HepG2 (cell line): Measurements from ENCODE around the gene TOMM40L. TPM values are rescaled to one million over a fixed set of nuclear protein-coding genes. Genes with fewer than 3 reads are reported as not detected.

ENCODE experiments used
- ATAC-seq: fragments of 200-7000 bp; cut with Tn5 transposase; 3 replicates; pipeline ENCODE4 v1.9.1; 2020; ENCODE audit warnings: mild to moderate bottlenecking, moderate library complexity
- BruUV-seq: library from RNA; stranded (reverse); fragments of 400-500 nt; replicated peaks from 2 replicates; lab custom pipeline; 2021; lab: Mats Ljungman, UMichigan
- CTCF ChIA-PET: fragments of 300-600 bp; formaldehyde crosslinking; extraction: SDS; loops from one replicate; lab custom pipeline; 2021; ENCODE audit warnings: low total read pairs, inconsistent platforms, low intra/inter-chr PET ratio; lab: Yijun Ruan, JAX
- POLR2A ChIA-PET: fragments of 350-600 bp; sonication (Branson Sonifier 250); formaldehyde crosslinking; loops from one replicate; lab custom pipeline; 2020; ENCODE audit warnings: antibody characterized with exemption, inconsistent platforms; lab: Yijun Ruan, JAX
- DNase-seq: peaks from one replicate; pipeline ENCODE4 v3.0.0-alpha.2; 2015; ENCODE audit warnings: low spot score
- FAIRE-seq: peaks from 3 replicates; lab custom pipeline; 2011; peaks lifted over from hg19 to GRCh38; lab: Jason Lieb, UNC
- H2AFZ ChIP-seq: one replicate; pipeline ENCODE4 v1.6.1; 2011; ENCODE audit warnings: low read length, inconsistent platforms
- H3K27ac ChIP-seq: fragments of 300-600 bp; 3 replicates; pipeline ENCODE4 v1.8.0; 2011; ENCODE audit warnings: mixed run types, mild to moderate bottlenecking, mixed read lengths, low read length, inconsistent platforms; ENCODE audit not compliant: insufficient read depth; ENCODE audit errors: extremely low read length
- H3K27me3 ChIP-seq, 2 experiments: fragments of 200-600 bp in 1 of 2; 2 replicates in 1 of 2; 3 replicates in 1 of 2; pipeline versions ENCODE4 v1.6.0 to v1.8.0; 2011; ENCODE audit warnings: low read length in 2 of 2, mild to moderate bottlenecking in 2 of 2, moderate library complexity in 2 of 2, inconsistent platforms in 1 of 2; ENCODE audit not compliant: insufficient read depth in 2 of 2, control insufficient read depth in 1 of 2
- H3K36me3 ChIP-seq, 2 experiments: fragments of 200-600 bp in 1 of 2; replicated peaks in 1 of 2; 2 replicates in 1 of 2; 3 replicates in 1 of 2; pipeline versions ENCODE4 v1.5.1 to v1.8.0; 2011; ENCODE audit warnings: low read length in 2 of 2, inconsistent platforms in 1 of 2; ENCODE audit not compliant: insufficient read depth in 2 of 2, control insufficient read depth in 1 of 2
- H3K4me1 ChIP-seq: 2 replicates; pipeline ENCODE4 v1.5.1; 2012; ENCODE audit warnings: low read length, inconsistent platforms; ENCODE audit not compliant: insufficient read depth
- H3K4me2 ChIP-seq: 2 replicates; pipeline ENCODE4 v1.6.0; 2011; ENCODE audit warnings: low read depth, low read length, inconsistent platforms
- H3K4me3 ChIP-seq, 3 experiments: fragments of 200-600 bp in 1 of 3; sonication (generic), shearing (Covaris generic) in 1 of 3; replicated peaks in 1 of 3; 2 replicates each; pipeline ENCODE4 v1.5.1; 2011 to 2016; ENCODE audit warnings: low read length in 3 of 3, inconsistent platforms in 2 of 3, low read depth in 2 of 3, mild to moderate bottlenecking in 2 of 3, control low read depth in 1 of 3, mixed read lengths in 1 of 3; ENCODE audit not compliant: insufficient read depth in 1 of 3
- H3K79me2 ChIP-seq: one replicate; pipeline ENCODE4 v1.6.1; 2011; ENCODE audit warnings: low read length, inconsistent platforms; ENCODE audit not compliant: insufficient read depth
- H3K9ac ChIP-seq: 2 replicates; pipeline ENCODE4 v1.6.0; 2011; ENCODE audit warnings: mild to moderate bottlenecking, low read depth, low read length, inconsistent platforms; ENCODE audit not compliant: insufficient read depth
- H3K9me3 ChIP-seq: 2 replicates; pipeline ENCODE4 v1.5.1; 2012; ENCODE audit warnings: mild to moderate bottlenecking, low read length
- H4K20me1 ChIP-seq: 2 replicates; pipeline ENCODE4 v1.6.0; 2011; ENCODE audit warnings: inconsistent platforms, mild to moderate bottlenecking, low read length, moderate library complexity; ENCODE audit not compliant: insufficient read depth
- CAMTA2 ChIP-seq: sonication (generic); formaldehyde crosslinking; IDR thresholded peaks from 2 replicates; pipeline ENCODE4 v1.4.0; 2020; ENCODE audit warnings: mild to moderate bottlenecking, missing genetic modification reagents, borderline replicate concordance
- CENPT ChIP-seq: sonication (generic); formaldehyde crosslinking; IDR thresholded peaks from 2 replicates; pipeline ENCODE4 v1.8.0; 2022; ENCODE audit warnings: low read depth, mild to moderate bottlenecking, moderate library complexity, missing genetic modification reagents
- KLF11 ChIP-seq: IDR thresholded peaks from 2 replicates; pipeline ENCODE4 v1.6.1; 2016; ENCODE audit warnings: missing compliant biosample characterization
- LCORL ChIP-seq, 2 experiments: fragments of 450-650 bp in 1 of 2; sonication (generic) in 1 of 2; formaldehyde crosslinking in 1 of 2; IDR thresholded peaks; 2 replicates each; pipeline versions ENCODE4 v1.5.0 to v1.6.1; 2017 to 2020; ENCODE audit warnings: antibody characterized with exemption in 1 of 2, missing genetic modification reagents in 1 of 2
- MAF1 ChIP-seq: sonication (generic); formaldehyde crosslinking; IDR thresholded peaks from 2 replicates; pipeline ENCODE4 v1.5.0; 2020; ENCODE audit warnings: missing genetic modification reagents, borderline replicate concordance
- PHF20 ChIP-seq: sonication (generic); formaldehyde crosslinking; IDR thresholded peaks from 2 replicates; pipeline ENCODE4 v1.5.0; 2020; ENCODE audit warnings: mild to moderate bottlenecking, missing genetic modification reagents
- SAFB2 ChIP-seq: sonication (generic); formaldehyde crosslinking; IDR thresholded peaks from 2 replicates; pipeline ENCODE4 v1.5.1; 2020; ENCODE audit warnings: missing genetic modification reagents, low read depth, mild to moderate bottlenecking, borderline replicate concordance
- TRIM24 ChIP-seq: sonication (generic); formaldehyde crosslinking; IDR thresholded peaks from 2 replicates; pipeline ENCODE4 v1.8.0; 2022; ENCODE audit warnings: mild to moderate bottlenecking, missing genetic modification reagents
- ZC3H13 ChIP-seq: sonication (generic); formaldehyde crosslinking; IDR thresholded peaks from 2 replicates; pipeline ENCODE4 v1.8.1; 2023; ENCODE audit warnings: mild to moderate bottlenecking, missing genetic modification reagents, moderate library complexity
- ZNF12 ChIP-seq: sonication (generic); formaldehyde crosslinking; IDR thresholded peaks from 2 replicates; pipeline ENCODE4 v1.5.0; 2020; ENCODE audit warnings: missing genetic modification reagents
- ZNF264 ChIP-seq: sonication (generic); formaldehyde crosslinking; IDR thresholded peaks from 2 replicates; pipeline ENCODE4 v1.4.0; 2020; ENCODE audit warnings: missing genetic modification reagents
- ZNF274 ChIP-seq: sonication (generic); formaldehyde crosslinking; IDR thresholded peaks from 2 replicates; pipeline ENCODE4 v1.5.1; 2020; ENCODE audit warnings: mild to moderate bottlenecking, missing genetic modification reagents
- ZNF558 ChIP-seq: sonication (generic); formaldehyde crosslinking; IDR thresholded peaks from 2 replicates; pipeline ENCODE4 v1.9.0; 2022; ENCODE audit warnings: mild to moderate bottlenecking, missing genetic modification reagents, borderline replicate concordance
- ZNF614 ChIP-seq: IDR thresholded peaks from 2 replicates; pipeline ENCODE4 v1.6.1; 2018; ENCODE audit warnings: missing biosample characterization, missing genetic modification reagents, inconsistent platforms, borderline replicate concordance
- ZNF652 ChIP-seq: IDR thresholded peaks from 2 replicates; pipeline ENCODE4 v1.6.1; 2016; ENCODE audit warnings: low read depth, borderline replicate concordance
- whole genome bisulfite sequencing: methylation state at CpG from one replicate; pipeline ENCODE4 v1.1.6; 2017; ENCODE audit warnings: low lambda C conversion rate; 5-methylcytosine and 5-hydroxymethylcytosine counted together
- in situ Hi-C: cut with HindIII; loops from 2 replicates; pipeline ENCODE4 v1.10.0; 2017; ENCODE audit warnings: low pct_unique_long_range_greater_than_20kb; ENCODE audit not compliant: extremely low pct_ligation_motif_present
- intact Hi-C: fragments of 100-400 bp; cut with micrococcal nuclease; formaldehyde crosslinking; loops from one replicate; pipeline ENCODE4 v1.10.0; 2022; ENCODE audit not compliant: unreplicated experiment
- polyA plus RNA-seq, 8 experiments: library from polyadenylated mRNA; depleted of rRNA in 3 of 8; stranded (reverse) in 7 of 8; unstranded in 1 of 8; fragments of >200 nt; fragmentation: Illumina TruSeq in 4 of 8; extraction: Trizol in 4 of 8; gene quantifications; 2 replicates each; pipeline versions ENCODE4 v1.2.1 to v1.2.3, GENCODE V29; 2011 to 2016; ENCODE audit warnings: low read depth in 4 of 8, missing spikeins in 1 of 8, mixed read lengths in 1 of 8; ENCODE audit not compliant: insufficient read depth in 1 of 8
- total RNA-seq, 5 experiments: library from RNA; depleted of rRNA; stranded (reverse); fragments of >200 nt; fragmentation: Illumina TruSeq; extraction: Trizol; gene quantifications; 2 replicates each; pipeline ENCODE4 v1.2.3, GENCODE V29; 2016; ENCODE audit warnings: low read depth in 1 of 5
- TF ChIP-seq, protein P1 (sequence below): sonication (generic); formaldehyde crosslinking; conservative IDR thresholded peaks from 2 replicates; pipeline ENCODE4 v1.4.0; 2020; ENCODE audit warnings: missing genetic modification reagents
- TF ChIP-seq, protein P2 (sequence below): sonication (generic); formaldehyde crosslinking; IDR thresholded peaks from 2 replicates; pipeline ENCODE4 v1.4.0; 2020; ENCODE audit warnings: mild to moderate bottlenecking, missing genetic modification reagents
- TF ChIP-seq, protein P3 (sequence below): sonication (generic); formaldehyde crosslinking; IDR thresholded peaks from 2 replicates; pipeline ENCODE4 v1.5.1; 2020; ENCODE audit warnings: mild to moderate bottlenecking, missing genetic modification reagents, borderline replicate concordance

Gene TOMM40L
- total and polyA plus RNA-seq, 2 of the 13 experiments (the other 11 are each of a cell fraction or from before 2014, with no cell fraction given) = 14.1 to 26.2 TPM

DNA sequence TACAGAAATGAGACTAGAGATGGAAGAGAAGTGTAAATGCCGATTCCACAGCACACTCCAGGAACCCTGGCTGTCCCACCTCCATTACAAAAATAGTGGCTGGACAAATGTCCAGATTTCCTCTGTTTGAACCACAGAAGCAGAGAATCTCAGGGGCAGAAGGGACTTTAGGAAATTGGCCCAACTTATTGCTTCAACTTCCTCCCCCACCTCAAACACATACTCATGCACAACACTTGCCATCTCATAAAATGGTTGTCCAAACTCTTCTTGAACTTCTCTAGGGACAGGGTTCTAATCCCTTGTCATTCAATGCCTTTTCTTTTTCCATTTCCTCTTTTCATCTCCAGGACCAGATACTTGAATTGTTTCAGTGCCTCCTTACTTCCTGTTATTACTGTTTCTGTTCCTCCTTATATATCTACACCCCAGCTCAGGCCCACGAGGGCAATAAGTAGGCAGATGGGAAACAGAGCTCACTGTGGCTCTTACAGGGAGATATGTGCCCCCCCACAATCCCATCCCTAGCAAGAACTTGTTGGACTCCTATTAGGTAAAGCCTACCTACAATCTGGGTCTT, 40.0 kb upstream of the TOMM40L start:
- ATAC-seq (no peak), DNase-seq (no peak), FAIRE-seq (no peak)
- no peak overlapping the region for H3K9ac ChIP-seq
- H3K79me2 ChIP-seq = no peaks in the 10 kb centered on the region
- H3K4me2 ChIP-seq = no peak overlapping the region
- intact Hi-C loops = no loop called here
- CTCF ChIA-PET = no interaction called here
- no peak overlapping the region for H2AFZ ChIP-seq
- no peaks in the 10 kb centered on the region for H3K27me3 ChIP-seq
- BruUV-seq = no TSS peak
- no peaks in the 10 kb centered on the region for H3K36me3 ChIP-seq
- WGBS = 2% methylated on average over 2 of the region's 2 CpGs
- H3K4me1 ChIP-seq = peaks cover 9% of the 10 kb centered on the region
- POLR2A ChIA-PET = interaction anchor here (1.0 kb wide), 1 partner anchor 9 kb away, joined by 4 read pairs; no protein-coding TSS in a partner anchor
- in situ Hi-C loops = no loop called here
- no peaks in the 10 kb centered on the region for H3K9me3 ChIP-seq
- H4K20me1 ChIP-seq = no peaks in the 10 kb centered on the region
- H3K27ac ChIP-seq = no peak overlapping the region
- no peak overlapping the region for H3K4me3 ChIP-seq
- TF ChIP-seq SAFB2 (CRISPR knock-in tag) (no peak), CENPT (CRISPR knock-in tag) (no peak), CAMTA2 (no peak), ZNF614 (CRISPR knock-in tag) (no peak), ZNF12 (no peak), ZNF652 (CRISPR knock-in tag) (no peak), ZNF264 (CRISPR knock-in tag) (no peak), ZNF274 (CRISPR knock-in tag) (no peak), ZNF558 (no peak), TRIM24 (CRISPR knock-in tag) (no peak), PHF20 (no peak), MAF1 (CRISPR knock-in tag) (no peak), LCORL (IDR thresholded peaks at IDR 0.05) (no peak), LCORL (CRISPR knock-in tag; IDR thresholded peaks at IDR 0.05) (no peak), KLF11 (CRISPR knock-in tag) (no peak), ZC3H13 (CRISPR knock-in tag) (no peak)
- TF ChIP-seq, protein P1, sequence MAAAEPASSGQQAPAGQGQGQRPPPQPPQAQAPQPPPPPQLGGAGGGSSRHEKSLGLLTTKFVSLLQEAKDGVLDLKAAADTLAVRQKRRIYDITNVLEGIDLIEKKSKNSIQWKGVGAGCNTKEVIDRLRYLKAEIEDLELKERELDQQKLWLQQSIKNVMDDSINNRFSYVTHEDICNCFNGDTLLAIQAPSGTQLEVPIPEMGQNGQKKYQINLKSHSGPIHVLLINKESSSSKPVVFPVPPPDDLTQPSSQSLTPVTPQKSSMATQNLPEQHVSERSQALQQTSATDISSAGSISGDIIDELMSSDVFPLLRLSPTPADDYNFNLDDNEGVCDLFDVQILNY (CRISPR knock-in tag) = no peak
- TF ChIP-seq, protein P2, sequence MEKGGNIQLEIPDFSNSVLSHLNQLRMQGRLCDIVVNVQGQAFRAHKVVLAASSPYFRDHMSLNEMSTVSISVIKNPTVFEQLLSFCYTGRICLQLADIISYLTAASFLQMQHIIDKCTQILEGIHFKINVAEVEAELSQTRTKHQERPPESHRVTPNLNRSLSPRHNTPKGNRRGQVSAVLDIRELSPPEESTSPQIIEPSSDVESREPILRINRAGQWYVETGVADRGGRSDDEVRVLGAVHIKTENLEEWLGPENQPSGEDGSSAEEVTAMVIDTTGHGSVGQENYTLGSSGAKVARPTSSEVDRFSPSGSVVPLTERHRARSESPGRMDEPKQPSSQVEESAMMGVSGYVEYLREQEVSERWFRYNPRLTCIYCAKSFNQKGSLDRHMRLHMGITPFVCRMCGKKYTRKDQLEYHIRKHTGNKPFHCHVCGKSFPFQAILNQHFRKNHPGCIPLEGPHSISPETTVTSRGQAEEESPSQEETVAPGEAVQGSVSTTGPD = no peak
- TF ChIP-seq, protein P3, sequence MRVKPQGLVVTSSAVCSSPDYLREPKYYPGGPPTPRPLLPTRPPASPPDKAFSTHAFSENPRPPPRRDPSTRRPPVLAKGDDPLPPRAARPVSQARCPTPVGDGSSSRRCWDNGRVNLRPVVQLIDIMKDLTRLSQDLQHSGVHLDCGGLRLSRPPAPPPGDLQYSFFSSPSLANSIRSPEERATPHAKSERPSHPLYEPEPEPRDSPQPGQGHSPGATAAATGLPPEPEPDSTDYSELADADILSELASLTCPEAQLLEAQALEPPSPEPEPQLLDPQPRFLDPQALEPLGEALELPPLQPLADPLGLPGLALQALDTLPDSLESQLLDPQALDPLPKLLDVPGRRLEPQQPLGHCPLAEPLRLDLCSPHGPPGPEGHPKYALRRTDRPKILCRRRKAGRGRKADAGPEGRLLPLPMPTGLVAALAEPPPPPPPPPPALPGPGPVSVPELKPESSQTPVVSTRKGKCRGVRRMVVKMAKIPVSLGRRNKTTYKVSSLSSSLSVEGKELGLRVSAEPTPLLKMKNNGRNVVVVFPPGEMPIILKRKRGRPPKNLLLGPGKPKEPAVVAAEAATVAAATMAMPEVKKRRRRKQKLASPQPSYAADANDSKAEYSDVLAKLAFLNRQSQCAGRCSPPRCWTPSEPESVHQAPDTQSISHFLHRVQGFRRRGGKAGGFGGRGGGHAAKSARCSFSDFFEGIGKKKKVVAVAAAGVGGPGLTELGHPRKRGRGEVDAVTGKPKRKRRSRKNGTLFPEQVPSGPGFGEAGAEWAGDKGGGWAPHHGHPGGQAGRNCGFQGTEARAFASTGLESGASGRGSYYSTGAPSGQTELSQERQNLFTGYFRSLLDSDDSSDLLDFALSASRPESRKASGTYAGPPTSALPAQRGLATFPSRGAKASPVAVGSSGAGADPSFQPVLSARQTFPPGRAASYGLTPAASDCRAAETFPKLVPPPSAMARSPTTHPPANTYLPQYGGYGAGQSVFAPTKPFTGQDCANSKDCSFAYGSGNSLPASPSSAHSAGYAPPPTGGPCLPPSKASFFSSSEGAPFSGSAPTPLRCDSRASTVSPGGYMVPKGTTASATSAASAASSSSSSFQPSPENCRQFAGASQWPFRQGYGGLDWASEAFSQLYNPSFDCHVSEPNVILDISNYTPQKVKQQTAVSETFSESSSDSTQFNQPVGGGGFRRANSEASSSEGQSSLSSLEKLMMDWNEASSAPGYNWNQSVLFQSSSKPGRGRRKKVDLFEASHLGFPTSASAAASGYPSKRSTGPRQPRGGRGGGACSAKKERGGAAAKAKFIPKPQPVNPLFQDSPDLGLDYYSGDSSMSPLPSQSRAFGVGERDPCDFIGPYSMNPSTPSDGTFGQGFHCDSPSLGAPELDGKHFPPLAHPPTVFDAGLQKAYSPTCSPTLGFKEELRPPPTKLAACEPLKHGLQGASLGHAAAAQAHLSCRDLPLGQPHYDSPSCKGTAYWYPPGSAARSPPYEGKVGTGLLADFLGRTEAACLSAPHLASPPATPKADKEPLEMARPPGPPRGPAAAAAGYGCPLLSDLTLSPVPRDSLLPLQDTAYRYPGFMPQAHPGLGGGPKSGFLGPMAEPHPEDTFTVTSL = no peak
